SK-N-DZ (cell line): Measurements from ENCODE around the gene UMOD.

Experiments used
- DNase-seq: peaks from one replicate; pipeline ENCODE4 v3.0.0-alpha.2; 2015; ENCODE audit warnings: low spot score

Gene UMOD

GRCh38 chr16:20302389-20302788, 50.1 kb downstream of the UMOD start:
- no peak for DNase-seq

- no peak for DNase-seq
Observed at GRCh38 chr16:20301840-20302239, 50.7 kb downstream of the UMOD start.

DNA sequence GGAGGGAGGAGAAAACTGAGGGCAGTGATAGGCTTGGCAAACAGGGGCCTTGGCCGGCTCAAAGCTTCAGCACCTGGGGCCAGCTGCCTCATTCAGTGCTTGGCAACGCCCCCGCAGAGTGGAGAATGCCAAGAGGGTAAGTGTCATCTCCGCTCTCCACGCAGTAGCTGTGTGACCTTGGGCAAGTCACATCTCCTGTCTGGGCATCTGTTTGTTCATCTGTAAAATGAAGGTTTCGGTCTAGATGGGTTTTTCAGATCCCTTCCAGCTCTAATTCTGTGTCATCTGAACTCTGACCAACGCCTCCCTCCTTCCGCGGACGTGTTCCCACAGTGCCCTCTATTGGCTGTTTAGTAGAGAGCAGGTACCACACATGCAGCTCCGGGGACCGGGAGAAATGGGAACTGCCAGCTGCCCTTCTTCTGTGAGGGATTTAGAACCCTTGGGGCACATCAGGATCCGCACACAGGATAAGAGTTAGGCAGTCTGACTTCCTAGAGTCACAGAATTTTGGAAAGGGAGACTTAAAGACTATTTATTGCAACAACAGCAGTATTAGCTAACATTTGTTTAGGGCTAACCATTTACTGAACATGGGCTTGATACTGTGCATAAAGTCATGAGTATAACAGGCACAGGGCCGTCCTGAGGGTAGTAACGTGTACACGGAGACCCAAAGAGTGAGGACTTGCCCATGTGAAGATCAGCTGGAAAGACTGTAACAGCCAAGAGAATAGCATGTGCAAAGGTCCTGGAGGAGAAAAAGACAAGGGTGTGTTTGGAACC, 52.0 kb downstream of the UMOD start:
- DNase-seq: peak; percentile 70

DNA sequence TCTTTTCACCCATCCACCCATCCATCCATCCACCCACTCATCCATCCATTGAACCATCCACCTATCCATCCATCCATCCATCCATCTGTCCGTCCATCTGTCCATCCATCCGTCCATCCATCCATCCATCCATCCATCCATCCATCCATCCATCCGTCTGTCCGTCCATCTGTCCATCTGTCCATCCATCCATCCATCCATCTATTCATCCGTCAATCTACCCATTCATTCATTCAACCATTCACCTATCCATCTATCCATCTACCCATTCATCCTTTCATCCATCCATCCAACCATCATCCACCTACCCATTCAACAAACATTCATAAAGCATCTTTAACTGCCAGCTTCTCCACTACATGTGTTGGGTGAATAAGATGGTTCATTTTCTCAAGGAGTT, 54.1 kb downstream of the UMOD start:
- DNase-seq: no peak

DNA sequence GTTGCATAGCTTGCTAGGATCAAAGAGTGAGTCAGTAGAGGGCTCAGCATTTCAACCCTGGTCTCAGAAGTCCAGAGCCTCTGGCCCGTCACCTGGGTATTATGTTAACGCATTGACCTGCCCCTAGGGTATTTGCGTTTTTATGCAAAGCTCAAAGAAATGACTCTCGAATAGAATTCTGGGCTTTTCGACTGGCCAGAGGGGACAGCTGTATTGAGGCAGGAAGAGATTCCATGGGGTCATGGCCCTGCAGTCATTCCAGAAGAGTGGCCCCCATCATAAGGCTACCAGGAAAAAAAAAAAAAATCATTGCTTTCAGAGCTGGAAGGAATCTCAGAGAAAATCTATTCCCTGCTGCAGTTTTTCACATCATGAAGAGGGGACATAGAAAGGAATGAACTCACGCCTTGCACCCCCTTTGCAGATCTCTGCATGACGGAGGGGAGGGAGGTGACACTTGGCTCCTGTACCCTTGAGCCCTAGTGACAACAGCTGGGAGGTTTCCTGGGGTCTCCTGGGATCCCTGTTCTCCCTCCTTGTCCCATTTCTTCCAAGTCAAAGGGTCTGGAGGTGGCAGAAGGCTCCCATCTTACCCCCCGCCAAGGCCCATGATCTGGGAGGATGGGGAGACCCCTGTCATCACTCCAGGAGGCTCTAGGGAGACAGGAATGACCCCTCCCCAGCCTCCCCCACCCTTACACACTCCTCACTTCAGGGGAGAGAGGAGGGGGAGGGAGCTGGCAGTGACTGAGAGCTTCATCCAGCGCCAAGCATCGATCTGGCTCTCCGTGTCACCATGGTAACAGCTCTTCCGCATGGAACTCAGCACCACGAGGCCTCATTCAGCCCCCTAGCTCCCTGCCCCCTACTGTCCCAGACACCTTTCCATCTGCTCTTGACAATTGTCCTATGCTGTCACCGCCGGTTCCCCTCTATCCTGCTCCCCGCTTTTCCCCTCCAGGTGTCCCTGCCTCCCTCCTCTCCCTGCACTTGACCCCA, 61.0 kb downstream of the UMOD start:
- DNase-seq: peak; percentile 46

DNA sequence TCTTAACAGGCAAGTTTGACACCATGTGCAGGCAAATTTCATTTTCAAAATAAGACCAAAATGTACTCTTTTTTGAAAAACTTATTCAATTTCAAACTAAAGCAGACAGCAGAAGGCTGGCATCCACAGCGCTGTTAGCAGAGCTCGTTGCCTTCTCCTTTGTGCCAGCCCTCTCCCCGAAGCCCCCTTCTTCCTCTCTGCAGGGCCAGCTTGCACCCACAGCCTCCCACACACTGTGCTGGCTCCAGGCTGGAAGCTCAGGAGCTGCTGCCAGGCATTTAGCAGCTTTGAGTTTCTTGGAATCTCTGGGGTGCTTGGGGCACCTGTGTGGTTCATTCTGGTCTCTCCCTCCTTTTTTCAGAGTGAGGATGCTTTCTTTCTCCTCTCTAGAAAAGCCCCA, 62.9 kb downstream of the UMOD start:
- no peak for DNase-seq

DNA sequence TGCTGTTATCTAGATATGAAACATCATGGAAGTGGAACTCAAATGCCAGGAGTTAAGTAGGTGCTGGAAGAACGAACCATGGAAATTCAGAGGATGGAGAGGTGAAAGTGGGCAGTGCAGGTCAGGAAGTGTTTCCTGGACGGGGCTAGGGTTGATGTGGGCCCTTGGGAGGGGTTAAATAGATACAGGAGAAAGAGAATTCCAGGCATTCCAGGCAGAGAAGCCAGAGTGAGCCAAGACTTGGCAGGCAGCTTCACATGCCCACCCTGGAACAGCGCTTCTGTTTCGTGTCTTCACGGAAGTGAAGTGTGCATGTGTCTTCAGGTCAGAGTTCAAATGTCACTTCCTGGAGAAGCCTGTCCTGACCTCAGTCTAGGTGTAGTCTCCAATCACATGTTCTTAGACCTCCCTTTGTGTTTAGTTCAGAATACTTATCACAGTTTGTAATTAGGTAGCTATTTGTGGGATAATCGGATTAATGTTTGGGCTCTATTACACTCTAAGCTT, 66.5 kb downstream of the UMOD start:
- no peak for DNase-seq
